ENCODE results near the gene GPR27. TPM values are rescaled to one million over a fixed set of nuclear protein-coding genes. Genes with fewer than 3 reads are reported as not detected.

Gene GPR27
- total RNA-seq, 2 donors from 2014 or later: 0.61 to 2.2 TPM

- Histone ChIP-seq H3K4me1 (no peaks in the 10 kb centered on the region), H3K4me3 (no peak overlapping the region), H3K9me3 (no peaks in the 10 kb centered on the region), H3K27ac (no peak overlapping the region), H3K9ac (ENCODE audit: low read depth in 2 of 2, low read length in 2 of 2) (no peak overlapping the region), H3K27me3 (peaks cover 25% of the 10 kb centered on the region), H3K36me3 (no peaks in the 10 kb centered on the region)
- DNase-seq: no peak
- intact Hi-C loops (cut with DNase I): no loop called here
- TF ChIP-seq CTCF (IDR thresholded peaks at IDR 0.05): no peak
Measured at GRCh38 chr3:71779674-71780377, 26.2 kb downstream of the GPR27 start.

DNA sequence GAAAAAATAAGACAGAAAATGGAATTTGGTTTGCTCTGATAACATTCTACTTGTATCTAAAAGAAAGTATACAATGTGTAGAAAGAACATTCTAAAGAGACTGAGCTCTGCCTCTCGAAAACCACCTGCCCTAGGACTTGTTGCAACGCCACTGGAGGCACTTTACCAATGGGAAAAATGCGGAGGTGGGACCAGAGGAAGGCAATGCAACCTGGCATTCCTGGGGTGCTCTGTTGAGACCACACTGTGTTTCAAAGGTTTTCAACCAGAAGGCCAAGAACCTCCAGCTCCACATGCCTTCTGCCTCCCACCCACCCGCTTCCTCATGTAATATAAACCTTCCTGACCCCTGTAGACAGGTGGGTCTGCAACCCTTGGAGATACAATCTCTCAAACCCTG, 26.8 kb downstream of the GPR27 start:
- Histone ChIP-seq H3K4me3 (no peak overlapping the region), H3K27ac (no peak overlapping the region), H3K4me1 (no peaks in the 10 kb centered on the region), H3K9ac (ENCODE audit: low read depth in 2 of 2, low read length in 2 of 2) (no peak overlapping the region), H3K9me3 (no peaks in the 10 kb centered on the region), H3K27me3 (peaks cover 29% of the 10 kb centered on the region), H3K36me3 (no peaks in the 10 kb centered on the region)
- intact Hi-C loops (cut with DNase I): no loop called here
- no peak for TF ChIP-seq CTCF (IDR thresholded peaks at IDR 0.05)
- no peak for DNase-seq

DNA sequence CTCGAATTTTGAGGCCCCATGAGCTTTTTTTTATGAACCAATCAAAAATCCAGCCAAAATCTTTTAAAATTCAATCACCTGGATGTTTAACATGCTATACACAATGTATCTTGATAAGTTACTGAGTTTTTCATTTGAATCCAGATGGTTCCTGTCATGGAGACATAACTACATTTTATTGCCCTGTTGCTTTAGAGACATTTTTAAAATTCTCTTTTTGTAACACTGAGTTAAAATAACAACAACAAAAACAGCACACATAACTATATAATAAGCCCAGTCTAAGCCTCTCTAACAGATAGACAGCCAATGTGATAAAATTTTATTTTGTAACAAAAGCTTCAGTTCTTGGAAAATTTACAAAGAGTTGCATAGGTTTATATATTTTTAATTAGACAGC, 29.5 kb downstream of the GPR27 start:
- H3K4me1 ChIP-seq: no peaks in the 10 kb centered on the region
- TF ChIP-seq CTCF (IDR thresholded peaks at IDR 0.05): no peak
- no peaks in the 10 kb centered on the region for H3K36me3 ChIP-seq
- H3K27ac ChIP-seq: no peak overlapping the region
- no peak for DNase-seq
- intact Hi-C loops (cut with DNase I): no loop called here
- H3K4me3 ChIP-seq: no peak overlapping the region
- H3K9ac ChIP-seq (ENCODE audit: low read depth in 2 of 2, low read length in 2 of 2): no peak overlapping the region
- no peaks in the 10 kb centered on the region for H3K9me3 ChIP-seq
- H3K27me3 ChIP-seq: peaks cover 41% of the 10 kb centered on the region

DNA sequence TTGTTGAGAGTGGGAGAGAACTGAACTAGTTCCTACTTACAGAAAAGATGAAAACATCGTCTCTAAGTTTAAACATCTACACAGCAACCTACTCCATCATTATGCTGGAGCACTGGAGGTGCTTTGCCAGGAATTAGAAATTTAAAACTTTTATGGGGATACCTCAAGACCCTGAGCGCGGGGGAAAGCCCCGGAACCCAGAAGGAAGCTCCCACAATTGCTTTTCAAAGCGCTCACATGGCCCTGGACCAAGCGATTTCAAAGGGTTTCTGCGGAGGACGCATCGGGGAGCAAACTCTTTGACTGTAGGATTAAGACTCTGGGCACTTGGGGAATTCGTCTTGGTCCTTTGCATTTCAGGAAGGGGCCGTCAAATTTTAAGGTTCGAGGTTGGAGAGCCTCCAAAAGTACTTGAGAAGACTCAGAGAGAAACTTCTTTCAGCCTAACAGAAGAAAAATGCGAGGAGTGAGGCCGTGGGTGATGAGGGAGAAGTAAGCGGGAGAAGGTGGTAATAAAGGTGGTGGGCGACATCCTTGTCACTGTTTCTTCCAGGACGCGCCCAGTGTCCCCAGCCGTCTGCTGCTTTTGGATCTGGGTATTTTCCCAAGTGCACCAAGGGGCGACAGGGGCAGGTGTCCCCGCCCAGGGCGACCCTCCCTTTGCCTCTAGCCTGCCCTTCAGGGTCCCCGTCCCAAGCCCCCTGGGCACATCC, 30.7 kb downstream of the GPR27 start:
- Histone ChIP-seq H3K9me3 (no peaks in the 10 kb centered on the region), H3K4me3 (peak overlapping the region; percentile 31), H3K9ac (ENCODE audit: low read depth in 2 of 2, low read length in 2 of 2) (no peak overlapping the region), H3K27me3 (peaks cover 41% of the 10 kb centered on the region), H3K27ac (no peak overlapping the region), H3K36me3 (no peaks in the 10 kb centered on the region), H3K4me1 (no peaks in the 10 kb centered on the region)
- no peak for DNase-seq
- intact Hi-C loops (cut with DNase I): no loop called here
- TF ChIP-seq CTCF (IDR thresholded peaks at IDR 0.05): no peak

- no peak for TF ChIP-seq CTCF (IDR thresholded peaks at IDR 0.05)
- Histone ChIP-seq H3K4me3 (peak within 1 kb of the TSS; percentile 31), H3K36me3 (no peaks in the 10 kb centered on the region), H3K27ac (no peak within 1 kb of the TSS), H3K4me1 (no peaks in the 10 kb centered on the region), H3K27me3 (peaks cover 41% of the 10 kb centered on the region), H3K9me3 (no peaks in the 10 kb centered on the region), H3K9ac (ENCODE audit: low read depth in 2 of 2, low read length in 2 of 2) (no peak within 1 kb of the TSS)
- intact Hi-C loops (cut with DNase I): no loop called here
- DNase-seq: no peak
Measured at GRCh38 chr3:71784914-71785531, 31.4 kb downstream of the GPR27 start, which contains the start of gene PROK2. PROK2 (minus strand) TSS chr3:71785148; CDS start chr3:71785052, 96 bp downstream.

All from colonic mucosa (tissue), 4 donors.